Activated naive CD8-positive, alpha-beta T cell treated with anti-CD3 and anti-CD28 coated beads, Interleukin-2, amount 50 U/mL, for 24 hours (primary cell): ENCODE data around the gene GOLGA6L7.

ENCODE experiments used
- ATAC-seq: fragments of 150-1000 bp; cut with Tn5 transposase; one replicate; pipeline ENCODE4 v1.10.0; 2021
- DNase-seq: peaks from one replicate; pipeline ENCODE4 v3.0.0; 2021
- H3K27ac Mint-ChIP-seq: one replicate; pipeline ENCODE4 v1.8.0; 2021; ENCODE audit warnings: mild to moderate bottlenecking, mixed read lengths
- H3K27me3 Mint-ChIP-seq: one replicate; pipeline ENCODE4 v1.8.0; 2021; ENCODE audit warnings: mixed read lengths
- H3K36me3 Mint-ChIP-seq: one replicate; pipeline ENCODE4 v1.8.0; 2021; ENCODE audit warnings: low read depth, mixed read lengths
- H3K4me1 Mint-ChIP-seq: one replicate; pipeline ENCODE4 v1.8.0; 2021; ENCODE audit warnings: mixed read lengths
- H3K4me3 Mint-ChIP-seq: one replicate; pipeline ENCODE4 v1.8.0; 2021; ENCODE audit warnings: mild to moderate bottlenecking, moderate library complexity, mixed read lengths
- H3K9me3 Mint-ChIP-seq: one replicate; pipeline ENCODE4 v1.8.0; 2021; ENCODE audit warnings: mixed read lengths

GOLGA6L7 gene

DNA sequence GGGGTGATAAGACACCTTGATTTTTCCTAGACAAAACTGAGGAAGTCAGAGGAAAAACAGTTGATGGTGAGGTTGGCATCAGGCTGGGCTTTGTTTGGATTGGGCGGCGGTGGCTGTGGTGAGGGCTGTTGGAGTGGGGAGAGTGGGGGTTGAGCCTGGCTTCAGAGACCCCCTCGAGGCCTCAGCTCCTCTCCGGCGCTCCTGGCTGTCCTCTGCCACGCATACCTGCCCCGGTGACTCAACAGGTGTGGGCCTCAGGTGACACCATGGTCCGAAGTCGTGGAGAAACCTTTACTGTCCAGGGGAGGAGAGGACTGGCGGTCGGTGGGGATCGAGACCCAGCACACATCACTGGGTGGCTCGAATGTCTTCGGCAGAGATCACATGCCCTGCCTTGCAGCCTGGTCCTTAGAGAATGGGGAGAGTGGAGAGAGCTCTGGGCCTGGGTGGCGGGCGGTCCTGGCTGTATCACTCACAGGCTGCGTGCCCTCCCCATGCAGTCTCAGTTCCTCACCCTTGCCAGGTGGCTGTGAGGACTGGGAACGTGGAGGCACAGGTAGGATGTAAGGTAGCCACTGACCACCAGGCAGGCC, 40.0 kb upstream of the GOLGA6L7 start:
- peaks cover 10% of the 10 kb centered on the region for H3K27me3 Mint-ChIP-seq
- H3K4me1 Mint-ChIP-seq, result peaks cover 62% of the 10 kb centered on the region
- peak overlapping the region; percentile 83 for H3K27ac Mint-ChIP-seq
- DNase-seq, result no peak
- H3K9me3 Mint-ChIP-seq, result no peaks in the 10 kb centered on the region
- no peak for ATAC-seq
- peak overlapping the region; percentile 82 for H3K4me3 Mint-ChIP-seq
- no peaks in the 10 kb centered on the region for H3K36me3 Mint-ChIP-seq

DNA sequence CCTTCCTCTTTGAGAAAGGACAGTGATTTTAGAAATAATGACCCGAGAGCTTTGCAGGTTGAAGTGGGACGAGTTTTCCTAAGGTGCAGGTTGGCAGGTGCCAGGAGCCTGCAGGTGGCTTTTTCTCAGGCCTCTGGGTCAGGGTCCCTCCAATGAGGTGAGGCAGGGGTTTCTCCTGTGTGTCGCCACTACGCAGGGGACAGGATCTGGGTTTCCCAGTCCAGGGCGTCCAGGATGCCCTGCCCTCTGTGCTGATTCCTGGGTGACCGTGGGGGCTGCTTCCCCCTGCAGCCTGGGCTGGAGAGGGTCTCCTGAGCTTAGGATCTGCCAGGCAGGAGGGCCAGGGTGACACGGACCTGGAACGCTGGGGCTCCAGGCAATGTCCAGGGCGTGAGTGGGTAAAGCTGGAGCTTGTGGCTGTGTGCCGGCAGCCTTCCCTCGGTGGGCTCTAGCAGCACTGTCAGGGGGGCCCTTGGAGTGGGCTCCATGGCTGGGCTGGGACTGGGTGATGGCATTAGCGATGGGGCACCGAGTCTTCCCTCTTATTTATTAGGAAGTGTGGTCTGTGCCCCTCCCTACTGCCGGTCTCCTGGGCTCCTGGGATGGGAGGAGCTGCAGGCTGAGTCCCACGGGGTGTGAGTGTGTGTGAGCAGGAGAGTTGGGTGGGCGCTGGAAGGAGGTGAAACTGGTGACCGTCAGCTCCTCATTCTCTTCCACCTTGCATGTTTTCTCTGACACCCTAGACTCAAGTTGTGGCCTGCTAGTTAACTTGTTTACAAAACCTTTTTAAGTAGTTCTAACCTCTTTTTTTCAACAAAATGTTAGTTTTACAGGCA, 39.1 kb upstream of the GOLGA6L7 start:
- H3K9me3 Mint-ChIP-seq, result no peaks in the 10 kb centered on the region
- no peaks in the 10 kb centered on the region for H3K36me3 Mint-ChIP-seq
- peak overlapping the region; percentile 83 for H3K27ac Mint-ChIP-seq
- no peak for DNase-seq
- peaks cover 10% of the 10 kb centered on the region for H3K27me3 Mint-ChIP-seq
- H3K4me3 Mint-ChIP-seq, result peak overlapping the region; percentile 82
- ATAC-seq, result no peak
- peaks cover 56% of the 10 kb centered on the region for H3K4me1 Mint-ChIP-seq

DNA sequence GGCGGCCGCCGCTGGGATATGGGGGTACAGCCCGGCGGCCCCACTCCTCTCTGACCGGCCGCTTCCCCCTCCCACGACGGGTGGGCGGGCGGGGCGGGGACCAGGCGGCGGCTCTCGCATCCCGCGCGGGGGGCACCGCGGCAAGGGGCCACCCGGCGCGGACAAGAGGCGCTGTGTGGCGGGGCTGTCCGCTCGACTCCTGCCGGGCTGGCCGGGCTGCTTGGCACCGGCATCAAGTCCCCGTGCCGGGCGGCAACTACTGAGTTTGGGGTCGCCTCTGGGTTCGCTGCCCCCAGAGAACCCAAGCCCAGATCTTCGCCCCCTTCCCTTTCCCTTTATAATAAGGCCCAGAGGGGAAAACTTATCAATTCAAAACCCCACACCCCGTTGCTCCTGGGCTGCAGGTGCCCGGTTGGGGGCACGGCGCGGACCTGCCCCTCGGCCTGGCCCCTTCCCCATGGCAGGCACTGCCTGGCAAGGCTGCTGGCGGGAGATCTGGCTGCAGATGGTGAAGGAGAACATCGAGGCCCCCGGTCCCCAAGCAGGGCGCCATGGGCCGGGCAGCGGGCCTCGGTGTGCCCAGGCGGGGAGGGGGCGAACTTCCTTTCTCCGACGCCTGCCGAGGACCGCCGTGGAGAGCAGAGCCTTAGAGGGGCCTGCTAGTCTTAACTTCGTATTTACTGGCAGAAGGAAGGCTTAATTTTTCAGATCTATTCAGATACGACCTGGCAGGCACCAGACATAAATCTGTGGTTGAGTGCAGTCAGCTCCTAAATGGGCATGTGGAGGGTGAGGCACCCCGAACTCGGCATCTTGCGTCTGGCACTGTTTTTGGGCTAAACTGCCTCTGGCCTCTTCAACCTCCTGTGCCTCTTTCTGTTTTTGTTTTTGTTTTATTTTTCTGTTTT, 38.2 kb upstream of the GOLGA6L7 start:
- Mint-ChIP-seq H3K27ac (peak overlapping the region; percentile 83), H3K9me3 (no peaks in the 10 kb centered on the region), H3K4me1 (peaks cover 50% of the 10 kb centered on the region), H3K4me3 (peak overlapping the region; percentile 82), H3K27me3 (peaks cover 10% of the 10 kb centered on the region), H3K36me3 (no peaks in the 10 kb centered on the region)
- no peak for DNase-seq
- no peak for ATAC-seq

DNA sequence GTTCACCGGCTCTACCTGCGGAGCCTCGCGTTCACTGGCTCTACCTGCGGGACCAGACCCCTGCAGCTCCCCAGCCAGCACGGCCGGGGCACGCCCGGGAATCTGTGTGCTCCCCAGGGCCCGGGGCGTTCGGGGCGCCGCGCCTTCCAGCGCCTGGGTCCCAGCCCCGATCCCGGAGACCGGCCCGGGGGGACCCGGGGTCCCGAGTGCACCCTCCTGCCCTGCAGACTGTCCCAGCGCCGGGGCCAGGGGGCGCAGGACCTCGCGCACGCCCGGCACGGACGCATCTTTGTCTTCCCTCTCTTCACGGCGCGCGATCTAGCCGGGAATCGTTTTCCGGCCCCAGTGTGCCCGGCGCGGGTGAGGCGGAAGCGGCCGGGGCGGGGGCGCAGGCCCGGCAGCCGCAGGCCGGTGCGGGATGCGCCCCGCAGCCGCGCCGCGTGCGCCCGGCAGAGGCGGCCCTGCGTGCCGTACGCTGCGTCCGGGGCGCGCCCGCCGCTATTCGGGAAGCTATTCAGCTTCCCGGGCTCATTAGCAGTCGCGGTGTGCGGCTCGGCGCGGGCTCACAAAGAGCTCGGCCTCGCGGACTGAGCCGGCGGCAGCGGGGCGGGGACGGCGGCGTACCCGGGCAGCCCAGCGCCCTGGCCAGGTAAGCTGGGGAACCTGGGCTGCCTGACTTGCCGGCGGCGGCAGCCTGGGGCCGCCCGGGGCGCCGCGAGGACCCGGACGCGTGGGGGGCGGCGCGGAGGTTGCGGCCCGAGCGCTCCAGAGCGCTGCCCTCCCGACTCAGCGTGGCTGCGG, 37.4 kb upstream of the GOLGA6L7 start, which contains the start of gene APBA2:
APBA2 (plus strand) TSS at position 345 of the 801 bp plus-strand sequence. CDS start 167,911 bp downstream, outside the sequence.
- H3K4me3 Mint-ChIP-seq, result peak within 1 kb of the TSS; percentile 82
- peaks cover 42% of the 10 kb centered on the region for H3K4me1 Mint-ChIP-seq
- peak; percentile 52 for DNase-seq
- H3K36me3 Mint-ChIP-seq, result no peaks in the 10 kb centered on the region
- ATAC-seq, result peak; percentile 29
- H3K27ac Mint-ChIP-seq, result peak within 1 kb of the TSS; percentile 83
- no peaks in the 10 kb centered on the region for H3K9me3 Mint-ChIP-seq
- H3K27me3 Mint-ChIP-seq, result peaks cover 10% of the 10 kb centered on the region

DNA sequence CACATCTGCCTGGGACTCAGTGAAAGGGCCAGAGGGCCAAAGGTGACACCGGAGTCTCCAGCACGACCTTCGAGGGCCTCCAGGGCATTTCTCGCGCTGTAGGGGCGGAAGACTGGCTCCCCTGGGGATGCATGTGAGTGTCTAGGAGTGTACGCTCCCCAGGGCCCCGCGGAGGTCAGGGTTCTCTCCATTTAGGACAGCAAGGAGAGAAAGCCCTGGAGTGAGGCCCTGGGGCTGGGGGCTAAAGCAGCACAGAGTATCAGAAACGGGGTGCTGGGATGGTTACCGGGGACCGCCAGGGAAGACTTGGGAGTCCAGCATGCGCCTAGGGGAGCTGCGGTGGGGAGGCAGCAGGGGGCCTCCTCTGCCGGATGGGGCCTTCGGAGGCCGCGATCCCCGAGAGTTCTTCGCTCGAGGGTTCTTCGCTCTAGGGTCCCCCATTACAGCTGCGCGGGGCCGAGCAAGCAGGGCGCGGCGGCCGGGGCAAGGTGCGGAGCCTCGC, 36.7 kb upstream of the GOLGA6L7 start:
- H3K9me3 Mint-ChIP-seq, result no peaks in the 10 kb centered on the region
- no peak for DNase-seq
- no peak overlapping the region for H3K27ac Mint-ChIP-seq
- no peaks in the 10 kb centered on the region for H3K36me3 Mint-ChIP-seq
- H3K27me3 Mint-ChIP-seq, result peaks cover 10% of the 10 kb centered on the region
- no peak for ATAC-seq
- H3K4me3 Mint-ChIP-seq, result peak overlapping the region; percentile 67
- H3K4me1 Mint-ChIP-seq, result peaks cover 35% of the 10 kb centered on the region

DNA sequence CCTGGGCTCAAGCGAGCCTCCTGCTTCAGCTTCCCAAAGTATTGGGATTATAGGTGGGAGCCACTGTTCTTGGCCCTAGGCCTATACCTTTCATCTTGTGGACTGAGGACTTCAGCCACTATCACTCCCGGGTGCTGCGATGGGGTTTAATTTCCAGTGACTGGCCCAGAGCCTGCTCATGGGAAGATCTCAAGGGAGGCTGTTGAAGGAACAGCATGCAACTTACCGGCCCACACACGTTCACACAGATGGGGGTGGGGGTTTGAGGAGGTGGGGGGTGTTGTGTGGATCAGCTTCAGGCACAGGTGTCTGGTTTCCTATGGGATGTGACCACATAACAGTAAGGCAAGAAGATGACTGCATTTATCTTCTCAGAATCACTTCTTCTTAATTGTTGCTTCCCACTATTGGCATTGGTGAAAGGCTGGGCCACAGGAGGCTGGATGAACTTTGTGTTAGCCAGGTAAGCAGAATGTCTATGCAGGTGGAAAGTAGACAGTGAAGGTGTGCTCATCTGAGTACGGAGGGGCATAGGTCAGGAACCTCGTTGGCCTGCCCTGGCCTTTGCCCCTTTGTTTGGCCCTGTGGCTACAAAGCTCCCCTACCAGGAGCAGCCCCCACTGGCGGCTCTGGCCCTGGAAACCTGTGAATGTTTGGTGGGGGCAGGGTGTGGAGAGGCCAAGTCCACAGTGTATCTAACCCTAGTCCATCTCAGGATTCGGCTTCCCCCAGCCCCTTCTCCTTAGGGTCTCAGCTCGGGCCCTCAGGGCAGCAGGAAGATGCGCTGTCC, 35.9 kb upstream of the GOLGA6L7 start:
- H3K36me3 Mint-ChIP-seq, result no peaks in the 10 kb centered on the region
- no peak overlapping the region for H3K27ac Mint-ChIP-seq
- H3K4me1 Mint-ChIP-seq, result peaks cover 27% of the 10 kb centered on the region
- DNase-seq (no peak), ATAC-seq (no peak)
- H3K27me3 Mint-ChIP-seq, result peaks cover 10% of the 10 kb centered on the region
- peak overlapping the region; percentile 67 for H3K4me3 Mint-ChIP-seq
- no peaks in the 10 kb centered on the region for H3K9me3 Mint-ChIP-seq

DNA sequence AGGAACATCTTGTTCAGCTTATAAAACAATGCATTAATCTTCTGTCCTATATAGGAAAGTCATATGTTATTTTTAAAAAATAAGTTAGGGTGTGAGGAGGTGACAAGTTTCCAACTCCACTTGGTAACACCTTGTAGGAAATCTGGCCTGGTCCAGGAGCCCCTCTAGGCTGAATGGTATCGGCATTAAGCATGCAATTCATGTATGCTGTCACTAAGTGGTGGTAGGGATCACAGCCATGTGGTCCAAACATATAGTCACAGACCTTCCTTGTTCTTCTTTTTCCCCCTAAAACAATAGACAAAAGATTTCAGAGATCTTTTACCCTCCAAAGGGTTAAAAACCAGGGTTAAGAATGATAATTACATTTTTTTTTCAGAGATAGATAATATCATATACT, 33.2 kb upstream of the GOLGA6L7 start:
- Mint-ChIP-seq H3K36me3 (no peaks in the 10 kb centered on the region), H3K9me3 (no peaks in the 10 kb centered on the region), H3K4me1 (peaks cover 2% of the 10 kb centered on the region), H3K27ac (no peak overlapping the region), H3K4me3 (no peak overlapping the region), H3K27me3 (peaks cover 2% of the 10 kb centered on the region)
- no peak for ATAC-seq
- no peak for DNase-seq

DNA sequence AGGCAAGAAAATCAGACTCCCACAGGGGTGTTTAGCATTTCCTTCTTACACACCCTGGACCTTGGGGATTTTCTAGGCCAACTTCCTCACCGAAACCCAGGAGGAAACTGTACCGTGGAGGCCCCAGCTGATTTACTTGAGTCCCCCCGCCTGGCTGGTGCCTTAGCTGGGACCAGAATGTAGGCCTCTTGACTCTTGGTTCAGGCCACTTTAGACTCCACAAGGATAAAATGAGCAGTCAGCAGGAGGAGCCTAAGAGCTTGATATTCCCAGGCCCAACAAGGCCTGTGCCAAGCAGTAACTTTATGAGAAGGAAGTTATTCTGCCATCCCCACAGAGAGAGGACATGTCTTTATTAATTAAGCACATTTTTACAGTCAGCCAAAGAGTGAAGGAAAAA, 32.7 kb upstream of the GOLGA6L7 start:
- Mint-ChIP-seq H3K4me1 (peaks cover 2% of the 10 kb centered on the region), H3K36me3 (no peaks in the 10 kb centered on the region), H3K9me3 (no peaks in the 10 kb centered on the region), H3K27ac (no peak overlapping the region), H3K27me3 (peaks cover 2% of the 10 kb centered on the region), H3K4me3 (no peak overlapping the region)
- DNase-seq (no peak), ATAC-seq (no peak)

DNA sequence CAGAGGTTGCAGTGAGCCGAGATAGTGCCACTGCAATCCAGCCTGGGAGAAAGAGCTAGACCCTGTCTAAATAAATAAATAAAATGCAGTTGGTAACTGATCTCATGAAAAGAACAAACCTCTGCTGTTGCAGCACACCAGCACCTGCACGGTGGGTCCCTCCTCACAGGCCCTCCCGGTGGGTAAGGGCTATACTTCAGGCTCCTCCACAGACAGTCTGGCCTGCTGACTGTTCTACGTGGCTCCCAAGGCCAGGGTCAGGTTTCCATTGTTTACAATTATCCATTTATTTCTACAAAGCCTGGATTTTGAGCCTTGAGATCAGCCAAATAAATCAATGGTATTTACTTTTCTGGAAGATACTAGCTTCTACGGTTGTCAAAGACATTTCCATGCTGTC, 32.2 kb upstream of the GOLGA6L7 start:
- no peak overlapping the region for H3K27ac Mint-ChIP-seq
- H3K4me3 Mint-ChIP-seq, result no peak overlapping the region
- no peaks in the 10 kb centered on the region for H3K9me3 Mint-ChIP-seq
- ATAC-seq (no peak), DNase-seq (no peak)
- H3K4me1 Mint-ChIP-seq, result peaks cover 6% of the 10 kb centered on the region
- H3K27me3 Mint-ChIP-seq, result peaks cover 2% of the 10 kb centered on the region
- H3K36me3 Mint-ChIP-seq, result no peaks in the 10 kb centered on the region

DNA sequence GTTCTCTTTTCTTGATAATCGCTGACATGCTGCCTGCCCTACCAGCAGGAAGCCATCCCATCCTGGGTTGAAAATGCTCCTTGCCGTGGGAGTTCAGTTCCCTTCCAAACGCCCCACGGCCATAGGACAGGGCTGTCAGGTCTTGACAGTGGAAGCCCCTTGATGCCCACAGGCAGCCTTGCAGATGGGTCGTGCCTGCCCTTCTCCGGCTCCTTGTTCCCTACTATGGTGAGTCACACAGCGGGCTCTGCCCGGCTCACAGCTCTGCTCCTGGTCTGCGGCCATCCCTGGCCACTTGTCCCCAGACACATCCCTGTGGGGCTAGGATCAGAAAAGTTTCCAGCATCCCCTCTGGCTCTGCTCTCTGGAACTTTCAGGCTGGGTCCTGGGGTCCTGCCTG, 31.1 kb upstream of the GOLGA6L7 start:
- Mint-ChIP-seq H3K36me3 (no peaks in the 10 kb centered on the region), H3K4me1 (peaks cover 3% of the 10 kb centered on the region), H3K4me3 (no peak overlapping the region), H3K9me3 (no peaks in the 10 kb centered on the region), H3K27me3 (peaks cover 2% of the 10 kb centered on the region), H3K27ac (no peak overlapping the region)
- no peak for DNase-seq
- ATAC-seq, result no peak

DNA sequence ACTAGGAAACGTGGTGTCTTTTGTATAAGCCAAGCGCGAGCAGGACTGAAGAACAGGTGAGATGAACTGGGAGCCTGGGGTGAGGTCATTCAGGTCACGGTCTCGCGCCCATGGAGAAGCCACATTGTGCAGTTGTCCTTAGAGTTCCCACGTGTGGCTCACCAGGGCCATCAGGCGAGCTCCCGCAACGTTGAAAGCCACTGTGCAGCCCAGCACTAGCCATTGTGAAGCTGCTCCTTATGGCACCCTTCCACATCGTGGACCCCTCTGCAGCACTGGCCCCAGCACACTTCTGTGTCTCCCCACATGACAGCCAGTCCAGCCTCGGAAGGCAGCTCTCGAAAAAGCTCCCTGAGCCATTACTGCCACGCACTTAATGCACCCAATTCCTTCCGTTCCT, 29.8 kb upstream of the GOLGA6L7 start:
- no peak for DNase-seq
- no peak for ATAC-seq
- H3K36me3 Mint-ChIP-seq, result no peaks in the 10 kb centered on the region
- H3K4me3 Mint-ChIP-seq, result no peak overlapping the region
- peaks cover 3% of the 10 kb centered on the region for H3K4me1 Mint-ChIP-seq
- H3K27ac Mint-ChIP-seq, result no peak overlapping the region
- no peaks in the 10 kb centered on the region for H3K9me3 Mint-ChIP-seq
- no peaks in the 10 kb centered on the region for H3K27me3 Mint-ChIP-seq

DNA sequence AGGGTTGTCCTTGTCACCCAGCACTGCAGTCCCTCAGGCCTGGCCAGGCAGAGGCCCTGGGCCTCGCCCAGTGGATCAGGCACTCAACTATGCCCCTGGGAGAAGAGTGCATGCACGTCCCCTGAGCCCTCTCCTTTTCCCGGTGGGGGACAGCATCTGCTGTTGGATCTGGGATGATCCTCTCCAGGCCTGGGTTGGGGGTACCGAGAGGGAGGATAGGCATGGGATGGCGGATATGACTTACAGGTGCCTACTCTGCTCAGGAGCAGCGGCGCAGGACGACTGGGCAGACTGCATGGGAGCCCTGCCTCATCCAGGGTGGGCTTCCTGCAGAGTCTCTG, 28.4 kb upstream of the GOLGA6L7 start:
- Mint-ChIP-seq H3K36me3 (no peaks in the 10 kb centered on the region), H3K4me3 (no peak overlapping the region), H3K27ac (no peak overlapping the region), H3K9me3 (no peaks in the 10 kb centered on the region), H3K27me3 (no peaks in the 10 kb centered on the region), H3K4me1 (peaks cover 3% of the 10 kb centered on the region)
- ATAC-seq (no peak), DNase-seq (no peak)

DNA sequence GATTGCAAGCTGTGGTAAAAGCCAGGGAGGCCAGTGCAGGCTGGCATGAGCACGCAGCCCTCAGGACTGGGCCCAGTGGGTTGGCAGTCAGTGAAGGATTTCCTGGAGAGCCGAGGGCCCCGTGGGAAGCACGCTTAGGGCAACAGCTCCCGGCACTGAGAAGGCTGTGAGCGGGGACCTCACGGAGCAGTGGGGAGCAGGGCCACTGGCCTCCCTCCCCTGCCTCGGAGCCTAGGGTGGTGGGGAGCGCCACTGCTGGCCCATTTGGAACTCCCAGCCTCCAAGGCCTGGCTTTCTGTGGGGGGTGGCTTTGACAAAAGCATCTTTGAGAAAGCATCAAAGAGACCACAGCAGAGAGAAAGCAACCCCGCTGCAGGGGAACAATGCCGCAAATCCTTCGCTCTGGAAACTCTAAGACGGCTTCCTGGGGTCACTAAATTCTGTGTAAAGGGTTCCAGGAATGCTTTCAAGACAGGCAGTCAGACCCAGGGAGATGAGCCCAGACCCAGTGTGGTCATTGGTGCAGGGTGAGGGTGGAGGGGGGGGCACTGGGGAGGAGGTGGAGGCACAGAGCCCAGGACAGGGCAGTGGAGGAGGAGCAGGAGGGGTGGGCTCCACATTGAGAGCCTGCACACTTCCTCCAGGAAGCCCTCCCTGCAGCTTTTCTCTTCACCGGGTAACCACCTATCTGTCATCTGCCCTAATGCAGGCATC, 27.8 kb upstream of the GOLGA6L7 start:
- Mint-ChIP-seq H3K27me3 (no peaks in the 10 kb centered on the region), H3K36me3 (no peaks in the 10 kb centered on the region), H3K4me1 (peaks cover 3% of the 10 kb centered on the region), H3K9me3 (no peaks in the 10 kb centered on the region), H3K4me3 (no peak overlapping the region), H3K27ac (no peak overlapping the region)
- DNase-seq, result no peak
- ATAC-seq, result no peak
